Head of caudate nucleus (tissue), 42 donors: ENCODE results near the gene ULK4.
"Not testable (repeated sequence)": the region's sequence is repeated elsewhere in the genome, so short reads cannot be mapped to it uniquely, and the experiment has no call there.

Source experiments
- DNase-seq, 42 donors: peaks; one replicate each; pipeline versions ENCODE4 v3.0.0 to v3.0.0-alpha.2; 2020 to 2021; ENCODE audit warnings: mixed read lengths in 7 of 42
- intact Hi-C: fragments of 100-400 bp; cut with DNase I; formaldehyde crosslinking; loops from one replicate; pipeline ENCODE4 v1.15.0; 2022

Gene ULK4

GRCh38 chr3:41708176-41708575, 253.7 kb downstream of the ULK4 start:
- intact Hi-C loops, result no loop called here

GRCh38 chr3:41705893-41706292, 256.0 kb downstream of the ULK4 start:
- intact Hi-C loops, result no loop called here
- DNase-seq, result no peak

More at GRCh38 chr3:41708176-41708575, 253.7 kb downstream of the ULK4 start:
- DNase-seq, result no peak

GRCh38 chr3:41701191-41701698, 260.7 kb downstream of the ULK4 start:
- DNase-seq, result no peak
- intact Hi-C loops, result no loop called here

- no peak for DNase-seq
- intact Hi-C loops, result no loop called here
Observed at GRCh38 chr3:41700155-41700554, 261.7 kb downstream of the ULK4 start.

GRCh38 chr3:41698898-41699297, 263.0 kb downstream of the ULK4 start:
- intact Hi-C loops, result no loop called here
- DNase-seq, result no peak

- intact Hi-C loops, result no loop called here
- no peak for DNase-seq
Observed at GRCh38 chr3:41697702-41698101, 264.2 kb downstream of the ULK4 start.

- DNase-seq, result peak in 2 of 42 donors; percentile 14 to 52
- intact Hi-C loops, result not testable (repeated sequence)
Observed at GRCh38 chr3:41695806-41696205, 266.1 kb downstream of the ULK4 start.

GRCh38 chr3:41693799-41694198, 268.1 kb downstream of the ULK4 start:
- intact Hi-C loops, result no loop called here
- no peak for DNase-seq

- no peak for DNase-seq
- intact Hi-C loops, result no loop called here
Observed at GRCh38 chr3:41690766-41691563, 270.9 kb downstream of the ULK4 start.

GRCh38 chr3:41688595-41689380, 273.1 kb downstream of the ULK4 start:
- intact Hi-C loops, result no loop called here
- no peak for DNase-seq

GRCh38 chr3:41684797-41685735, 276.8 kb downstream of the ULK4 start:
- intact Hi-C loops, result no loop called here
- no peak for DNase-seq

- peak in 9 of 42 donors; percentile 3 to 37 (median 16) for DNase-seq
- intact Hi-C loops, result no loop called here
Observed at GRCh38 chr3:41683666-41684350, 278.1 kb downstream of the ULK4 start.

GRCh38 chr3:41682996-41683395, 278.9 kb downstream of the ULK4 start:
- no peak for DNase-seq
- intact Hi-C loops, result no loop called here

- intact Hi-C loops, result no loop called here
- no peak for DNase-seq
Observed at GRCh38 chr3:41682382-41682781, 279.5 kb downstream of the ULK4 start.

GRCh38 chr3:41681479-41681878, 280.4 kb downstream of the ULK4 start:
- intact Hi-C loops, result no loop called here
- no peak for DNase-seq

GRCh38 chr3:41679374-41679773, 282.5 kb downstream of the ULK4 start:
- intact Hi-C loops, result no loop called here
- no peak for DNase-seq

- intact Hi-C loops, DNase-seq: not testable (repeated sequence)
Observed at GRCh38 chr3:41675102-41675501, 286.8 kb downstream of the ULK4 start.

- no peak for DNase-seq
- intact Hi-C loops, result no loop called here
Observed at GRCh38 chr3:41674449-41674848, 287.5 kb downstream of the ULK4 start.

GRCh38 chr3:41673650-41674049, 288.3 kb downstream of the ULK4 start:
- no peak for DNase-seq
- intact Hi-C loops, result no loop called here
